M059J (cell line): Measurements from ENCODE around the gene SLC17A6. TPM values are rescaled to one million over a fixed set of nuclear protein-coding genes. Genes with fewer than 3 reads are reported as not detected.

ENCODE experiments used
- DNase-seq: peaks from one replicate; pipeline ENCODE4 v3.0.0-alpha.2; 2012; ENCODE audit warnings: low read depth
- total RNA-seq: library from RNA; depleted of rRNA; stranded (reverse); fragments of >200 nt; shearing (Covaris generic); gene quantifications from 2 replicates; pipeline ENCODE4 v1.2.3, GENCODE V29; 2014; rRNA removed

Gene SLC17A6
- total RNA-seq, 1 experiment from 2014 or later: not detected

GRCh38 chr11:22389526-22390282 is 51.5 kb downstream of the SLC17A6 start:
- peak; percentile 20 for DNase-seq

- DNase-seq: no peak
Observed at GRCh38 chr11:22390283-22390655, 52.1 kb downstream of the SLC17A6 start.

GRCh38 chr11:22392561-22392960 is 54.4 kb downstream of the SLC17A6 start:
- no peak for DNase-seq

GRCh38 chr11:22405377-22405776 is 67.2 kb downstream of the SLC17A6 start:
- no peak for DNase-seq

- no peak for DNase-seq
Observed at GRCh38 chr11:22407267-22407666, 69.1 kb downstream of the SLC17A6 start.

GRCh38 chr11:22407921-22408320 is 69.7 kb downstream of the SLC17A6 start:
- DNase-seq: no peak

GRCh38 chr11:22415476-22415875 is 77.3 kb downstream of the SLC17A6 start:
- no peak for DNase-seq

- DNase-seq: no peak
Observed at GRCh38 chr11:22416462-22416861, 78.3 kb downstream of the SLC17A6 start.

GRCh38 chr11:22426915-22427314 is 88.7 kb downstream of the SLC17A6 start:
- no peak for DNase-seq

Other genes with a start within 250 kb of the SLC17A6 start
- 0.02 TPM in 1 of 2 replicates, not detected in the other for gene ANO5, start 145.3 kb upstream of the SLC17A6 start, total RNA-seq